ENCODE data around the gene KCTD20. TPM values are rescaled to one million over a fixed set of nuclear protein-coding genes. Genes with fewer than 3 reads are reported as not detected.

KCTD20 gene
- total RNA-seq, 1 donor from 2014 or later, result 41.3 TPM

GRCh38 chr6:36499918-36500317 is 57.1 kb downstream of the KCTD20 start:
- H3K36me3 Mint-ChIP-seq, result peaks cover 36% of the 10 kb centered on the region

DNA sequence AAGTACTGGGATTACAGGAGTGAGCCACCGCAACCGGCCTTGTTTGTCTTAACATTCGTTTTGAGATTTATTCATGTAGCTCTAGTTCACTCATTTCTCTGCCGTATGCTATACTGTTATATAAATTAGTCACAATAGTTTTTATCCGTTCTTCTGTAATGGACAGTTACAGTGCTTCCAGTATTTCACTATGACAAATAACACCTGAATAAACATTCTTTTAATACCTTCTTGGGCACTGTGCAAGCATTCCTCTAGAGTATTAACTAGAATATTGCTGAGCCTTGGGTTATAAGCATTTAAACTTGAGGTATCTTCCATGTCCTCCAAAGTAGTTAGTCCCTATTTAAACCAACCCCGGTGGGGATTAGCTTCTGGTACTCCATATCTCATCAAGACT is 58.9 kb downstream of the KCTD20 start:
- no peak overlapping the region for H3K9ac ChIP-seq
- Mint-ChIP-seq H3K4me3 (no peak overlapping the region), H3K9me3 (no peaks in the 10 kb centered on the region), H3K4me1 (no peaks in the 10 kb centered on the region), H3K27ac (no peak overlapping the region), H3K36me3 (peaks cover 30% of the 10 kb centered on the region), H3K27me3 (ENCODE audit: insufficient read depth, low read depth) (no peaks in the 10 kb centered on the region)
- no peaks in the 10 kb centered on the region for H3K4me1 ChIP-seq
- H2AFZ ChIP-seq (replicated peaks), result no peak overlapping the region
- H3K27me3 ChIP-seq, result no peaks in the 10 kb centered on the region
- no peak overlapping the region for H3K4me3 ChIP-seq
- no peaks in the 10 kb centered on the region for H3K79me2 ChIP-seq (ENCODE audit: low read depth)
- no peak overlapping the region for H3K4me2 ChIP-seq
- no peak for DNase-seq (ENCODE audit: low spot score)
- no peaks in the 10 kb centered on the region for H3F3A ChIP-seq (ENCODE audit: low read depth)
- no peaks in the 10 kb centered on the region for H3K36me3 ChIP-seq
- TF ChIP-seq EZH2 (IDR thresholded peaks at IDR 0.05), result no peak
- no peak for TF ChIP-seq CTCF (IDR thresholded peaks at IDR 0.05)
- no peak for TF ChIP-seq EZH2phosphoT487 (IDR thresholded peaks at IDR 0.05)
- no peaks in the 10 kb centered on the region for H4K20me1 ChIP-seq (ENCODE audit: low read depth)
- H3K9me3 ChIP-seq (ENCODE audit: low read depth), result no peaks in the 10 kb centered on the region
- no peak overlapping the region for H3K27ac ChIP-seq

More at GRCh38 chr6:36499918-36500317, 57.1 kb downstream of the KCTD20 start:
- TF ChIP-seq CTCF (IDR thresholded peaks at IDR 0.05) (no peak), EZH2 (IDR thresholded peaks at IDR 0.05) (no peak)
- Histone ChIP-seq H2AFZ (replicated peaks) (no peak overlapping the region), H3K27ac (no peak overlapping the region), H3K9me3 (ENCODE audit: low read depth) (no peaks in the 10 kb centered on the region), H3K79me2 (ENCODE audit: low read depth) (no peaks in the 10 kb centered on the region), H3K9ac (no peak overlapping the region), H4K20me1 (ENCODE audit: low read depth) (no peaks in the 10 kb centered on the region), H3F3A (ENCODE audit: low read depth) (peaks cover 5% of the 10 kb centered on the region), H3K27me3 (no peaks in the 10 kb centered on the region), H3K4me3 (no peak overlapping the region), H3K4me1 (peaks cover 2% of the 10 kb centered on the region), H3K4me2 (no peak overlapping the region), H3K36me3 (no peaks in the 10 kb centered on the region)
- H3K4me1 Mint-ChIP-seq, result no peaks in the 10 kb centered on the region
- no peaks in the 10 kb centered on the region for H3K9me3 Mint-ChIP-seq
- DNase-seq (ENCODE audit: low spot score), result no peak
- no peak overlapping the region for H3K4me3 Mint-ChIP-seq
- H3K27me3 Mint-ChIP-seq (ENCODE audit: insufficient read depth, low read depth), result peaks cover 4% of the 10 kb centered on the region
- no peak overlapping the region for H3K27ac Mint-ChIP-seq

DNA sequence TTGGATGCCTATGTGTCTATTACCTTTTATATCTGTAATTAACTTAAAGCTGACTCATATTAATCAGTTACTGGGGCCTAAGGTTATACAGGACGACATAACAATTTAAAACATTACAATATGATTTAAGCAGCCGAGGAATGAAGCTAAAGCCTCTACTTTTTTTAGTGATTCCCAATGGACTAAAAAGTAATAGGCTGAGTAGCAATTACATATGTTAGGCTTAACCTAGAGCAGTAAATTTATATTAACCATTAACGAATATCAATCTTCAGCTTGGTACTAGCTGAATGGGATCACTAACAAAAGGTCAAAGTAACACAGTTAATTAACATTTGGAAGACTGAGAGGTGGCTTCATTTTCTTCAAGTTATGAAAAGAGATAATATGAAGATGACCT is 61.4 kb downstream of the KCTD20 start:
- no peaks in the 10 kb centered on the region for H3K27me3 Mint-ChIP-seq (ENCODE audit: insufficient read depth, low read depth)
- no peak overlapping the region for H3K27ac ChIP-seq
- H2AFZ ChIP-seq (replicated peaks), result no peak overlapping the region
- no peak for DNase-seq (ENCODE audit: low spot score)
- no peak overlapping the region for H3K9ac ChIP-seq
- no peak overlapping the region for H3K4me3 Mint-ChIP-seq
- no peaks in the 10 kb centered on the region for H3F3A ChIP-seq (ENCODE audit: low read depth)
- H3K36me3 Mint-ChIP-seq, result peaks cover 21% of the 10 kb centered on the region
- H3K4me1 ChIP-seq, result no peaks in the 10 kb centered on the region
- H4K20me1 ChIP-seq (ENCODE audit: low read depth), result no peaks in the 10 kb centered on the region
- H3K27me3 ChIP-seq, result no peaks in the 10 kb centered on the region
- H3K4me1 Mint-ChIP-seq, result no peaks in the 10 kb centered on the region
- no peaks in the 10 kb centered on the region for H3K36me3 ChIP-seq
- TF ChIP-seq EZH2phosphoT487 (IDR thresholded peaks at IDR 0.05) (no peak), EZH2 (IDR thresholded peaks at IDR 0.05) (no peak), CTCF (IDR thresholded peaks at IDR 0.05) (no peak)
- H3K79me2 ChIP-seq (ENCODE audit: low read depth), result no peaks in the 10 kb centered on the region
- H3K4me3 ChIP-seq, result no peak overlapping the region
- no peak overlapping the region for H3K4me2 ChIP-seq
- H3K27ac Mint-ChIP-seq, result no peak overlapping the region
- H3K9me3 Mint-ChIP-seq, result no peaks in the 10 kb centered on the region
- no peaks in the 10 kb centered on the region for H3K9me3 ChIP-seq (ENCODE audit: low read depth)

All from neural progenitor cell (in vitro differentiated cells).